ENCODE measurements around the gene PPDPF.
"Not testable (repeated sequence)": the region's sequence is repeated elsewhere in the genome, so short reads cannot be mapped to it uniquely, and the experiment has no call there.

Gene PPDPF

DNA sequence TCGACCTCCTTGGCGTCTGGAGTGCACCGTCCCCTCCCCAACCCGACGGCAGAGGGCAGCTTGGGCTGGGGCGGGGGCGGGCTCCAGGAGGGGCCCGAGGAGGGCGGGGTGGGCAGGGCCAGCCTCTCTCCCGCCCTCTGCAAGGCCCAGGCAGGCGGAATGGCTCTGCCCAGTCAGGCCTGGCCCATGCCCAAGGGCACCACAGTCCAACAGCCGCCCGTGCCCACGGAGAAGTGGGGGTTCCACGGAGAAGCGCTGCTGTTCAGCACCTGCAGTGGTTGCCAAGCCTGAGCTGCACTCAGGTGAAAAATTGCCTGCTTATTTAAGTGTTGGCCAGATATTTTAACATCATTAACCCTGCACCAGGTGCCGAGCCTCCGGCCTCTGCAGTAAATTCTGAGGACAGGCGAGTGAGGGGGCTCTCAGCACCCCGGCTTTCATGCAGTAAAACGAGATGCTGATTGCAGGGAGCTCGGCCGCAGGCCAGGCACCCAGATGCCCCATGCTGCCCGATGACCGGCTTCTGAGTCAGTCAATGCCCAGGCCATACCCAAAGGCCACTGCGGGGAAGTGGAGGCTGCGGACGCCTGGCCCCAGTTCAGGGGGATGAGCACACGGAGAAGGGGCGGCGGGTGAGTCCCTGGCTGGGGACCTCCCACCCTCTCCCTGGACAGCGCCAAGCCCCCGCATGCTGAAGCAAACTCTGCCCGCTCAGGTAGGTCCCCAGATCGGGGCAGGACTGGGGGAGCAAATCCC is 27.3 kb downstream of the PPDPF start, which contains the start of gene SRMS:
SRMS (minus strand) TSS at position 25 of the 756 bp plus-strand sequence. CDS start 286 bp downstream, outside the sequence.
- DNase-seq (ENCODE audit: low read depth in 2 of 2, low spot score in 1 of 2), result no peak

DNA sequence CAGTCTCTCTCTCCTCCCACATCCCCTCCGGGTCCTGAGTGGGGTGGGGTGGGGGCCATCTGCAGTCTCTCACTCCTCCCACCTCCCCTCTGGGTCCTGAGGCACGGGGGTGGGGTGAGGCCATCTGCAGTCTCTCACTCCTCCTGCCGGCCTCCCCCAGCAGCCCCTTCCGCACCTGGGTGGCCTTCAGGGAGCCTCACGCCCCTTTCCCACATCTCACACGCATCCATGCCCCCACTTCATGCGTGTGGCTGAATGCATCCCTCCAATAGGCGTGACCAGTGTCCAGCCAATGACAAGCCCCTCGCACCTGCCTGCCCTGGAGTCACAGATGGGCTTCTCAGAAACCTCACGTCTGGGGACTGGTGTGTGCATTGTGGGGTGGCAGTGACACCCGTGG is 28.0 kb downstream of the PPDPF start:
- DNase-seq (ENCODE audit: low read depth in 2 of 2, low spot score in 1 of 2), result no peak

DNA sequence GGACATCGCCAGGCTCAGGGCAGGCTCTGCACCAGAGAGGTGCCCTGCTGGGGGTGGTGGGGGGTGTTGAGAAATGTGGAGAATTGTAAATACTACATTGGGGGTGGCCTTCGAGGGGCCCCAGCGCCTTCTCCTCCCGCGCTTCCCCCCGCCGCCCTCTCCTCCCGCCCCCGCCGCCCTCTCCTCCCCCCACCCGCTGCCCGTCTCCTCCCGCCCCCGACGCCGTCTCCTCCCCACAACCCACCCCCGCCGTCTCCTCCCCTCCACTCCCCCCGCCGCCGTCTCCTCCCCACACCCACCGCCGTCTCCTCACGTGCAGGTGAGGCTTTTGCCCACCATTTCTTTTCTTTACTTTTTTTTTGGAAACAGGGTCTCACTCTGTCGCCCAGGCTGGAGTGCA is 28.5 kb downstream of the PPDPF start:
- DNase-seq (ENCODE audit: low read depth in 2 of 2, low spot score in 1 of 2), result no peak

DNA sequence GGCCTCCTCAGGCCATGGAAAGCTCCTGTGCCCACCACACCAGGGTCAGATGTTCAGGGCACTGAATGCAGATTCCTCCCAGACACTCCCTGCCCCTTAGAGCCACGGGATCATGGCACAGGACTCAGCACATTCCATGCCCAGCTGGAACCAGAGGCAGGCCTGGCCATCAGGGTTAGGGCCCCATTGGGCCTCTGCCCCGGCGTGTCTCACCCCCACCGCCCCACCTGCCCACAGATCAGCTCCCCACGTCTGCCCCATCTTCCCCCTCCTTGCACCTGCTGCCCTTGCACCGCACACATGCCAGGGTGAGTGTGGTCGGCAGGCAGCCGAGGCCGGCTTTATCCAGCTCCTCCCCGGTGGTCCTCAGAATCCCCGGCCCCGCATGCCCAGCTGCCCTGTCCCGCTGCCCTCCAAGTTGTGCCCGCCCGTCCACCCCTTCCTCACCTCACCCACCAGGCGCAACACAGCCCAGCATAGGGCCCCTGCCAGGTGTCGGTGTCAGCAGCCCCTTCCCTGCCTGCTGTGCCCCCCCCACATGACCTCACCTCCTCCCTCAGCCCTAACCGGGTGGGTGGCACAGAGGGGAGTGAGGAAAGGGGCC is 29.2 kb downstream of the PPDPF start:
- DNase-seq (ENCODE audit: low read depth in 2 of 2, low spot score in 1 of 2), result no peak

DNA sequence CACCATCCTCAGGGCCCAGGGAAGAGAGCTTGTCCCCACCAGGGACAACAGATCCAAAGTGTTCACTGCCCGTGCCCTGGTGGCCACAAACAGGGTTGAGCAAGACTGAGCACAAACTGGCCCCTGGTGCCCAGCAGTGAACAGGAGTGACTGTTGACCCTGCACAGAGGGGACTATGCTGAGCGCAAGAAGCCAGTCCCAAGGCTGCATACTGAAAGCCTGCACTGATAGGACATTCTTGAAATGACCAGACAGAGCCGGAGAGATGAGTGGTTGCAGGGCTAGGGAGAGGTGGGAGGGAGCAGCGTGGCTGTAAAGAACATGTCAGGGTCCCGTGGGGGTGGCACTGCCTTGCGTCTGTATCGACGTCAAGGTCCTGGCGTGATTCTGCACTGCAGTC is 30.5 kb downstream of the PPDPF start:
- DNase-seq (ENCODE audit: low read depth in 2 of 2, low spot score in 1 of 2), result no peak

DNA sequence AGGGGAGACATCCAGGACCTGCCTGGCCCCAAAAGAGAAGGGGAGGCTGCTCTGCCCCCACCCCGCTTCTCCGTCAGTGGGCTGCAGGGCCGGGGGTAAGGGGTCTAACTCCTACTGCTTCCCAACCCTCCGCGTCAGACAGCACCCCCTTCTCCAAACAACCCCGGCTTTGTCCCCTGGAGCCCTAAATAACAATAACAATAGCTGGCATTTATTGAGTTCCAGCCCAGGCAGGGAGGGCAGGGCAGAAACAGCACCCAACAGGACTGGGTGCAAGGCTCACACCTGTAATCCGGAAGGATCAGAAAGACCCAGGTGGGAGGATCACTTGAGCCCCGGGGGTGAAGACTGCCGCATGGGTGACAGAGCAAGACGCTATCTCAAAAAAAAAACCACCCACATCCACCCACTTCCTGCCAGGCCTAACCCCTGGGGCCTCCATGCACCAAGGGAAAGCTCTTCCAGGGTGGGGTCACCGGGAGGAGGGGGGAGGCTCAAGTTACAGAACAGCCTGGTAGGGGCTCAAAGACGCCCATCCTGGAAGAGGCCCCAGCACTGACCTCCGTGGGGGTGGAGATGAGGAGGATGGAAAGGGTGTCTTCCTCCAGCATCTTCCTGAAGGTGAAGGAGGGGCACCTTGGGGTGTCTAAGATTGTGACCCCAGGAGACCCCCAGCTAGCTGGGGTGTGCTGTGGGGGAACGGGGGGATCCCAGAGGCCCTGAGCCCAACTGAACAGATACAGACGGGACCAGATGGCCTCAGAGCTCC is 32.1 kb downstream of the PPDPF start:
- DNase-seq (ENCODE audit: low read depth in 2 of 2, low spot score in 1 of 2), result no peak

DNA sequence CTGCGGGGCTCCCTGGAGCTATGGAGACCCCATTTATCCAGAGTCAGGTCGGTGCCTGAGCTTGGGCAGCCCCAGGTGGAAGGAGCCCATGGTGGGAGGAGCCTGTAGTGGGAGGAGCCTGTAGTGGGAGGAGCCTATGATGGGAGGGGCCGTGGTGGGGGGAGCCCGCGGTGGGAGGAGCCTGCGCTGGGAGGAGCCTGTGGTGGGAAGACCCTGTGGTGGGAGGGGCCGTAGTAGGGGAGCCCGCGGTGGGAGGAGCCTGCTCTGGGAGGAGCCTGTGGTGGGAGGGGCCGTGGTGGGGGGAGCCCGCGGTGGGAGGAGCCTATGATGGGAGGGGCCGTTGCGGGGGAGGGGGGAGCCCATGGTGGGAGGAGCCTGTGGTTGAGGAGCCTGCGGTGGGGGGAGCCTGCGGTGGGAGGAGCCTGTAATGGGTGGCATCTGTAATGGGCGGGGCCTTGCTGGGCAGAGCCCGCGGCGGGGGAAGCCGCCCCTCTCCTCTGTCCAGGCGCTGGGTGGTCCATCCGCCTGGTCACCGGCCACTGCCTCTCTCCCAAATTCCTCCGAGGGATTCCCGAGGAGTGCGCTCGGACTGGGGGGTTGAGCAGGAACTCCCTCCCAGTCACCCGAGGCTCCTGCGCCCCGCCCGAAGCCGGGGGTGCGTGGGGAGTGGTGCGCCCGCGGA is 32.8 kb downstream of the PPDPF start:
- DNase-seq (ENCODE audit: low read depth in 2 of 2, low spot score in 1 of 2), result peak; percentile 63 to 77

DNA sequence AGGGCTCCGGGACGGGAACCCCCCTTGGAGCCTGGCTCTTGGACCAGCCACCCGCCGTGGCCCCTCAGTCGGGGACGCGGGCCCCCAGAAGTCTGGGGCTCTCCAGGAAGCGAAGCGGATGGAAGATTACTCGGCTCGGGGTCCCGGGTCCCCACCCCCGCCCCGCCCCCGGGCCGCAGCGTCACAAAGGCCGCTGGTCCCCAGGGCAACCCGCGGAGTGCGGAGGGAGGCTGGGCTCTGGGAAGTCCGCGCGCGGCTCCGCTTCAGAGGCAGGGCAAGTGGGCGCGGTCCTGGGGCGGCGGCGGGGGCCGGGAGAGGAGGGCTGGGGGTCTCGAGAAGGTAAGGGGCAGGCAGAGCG is 33.3 kb downstream of the PPDPF start, which contains the start of gene FNDC11:
FNDC11 (plus strand) TSS at position 227 of the 358 bp plus-strand sequence. CDS start 1,505 bp downstream, outside the sequence.
- no peak for DNase-seq (ENCODE audit: low read depth in 2 of 2, low spot score in 1 of 2)

DNA sequence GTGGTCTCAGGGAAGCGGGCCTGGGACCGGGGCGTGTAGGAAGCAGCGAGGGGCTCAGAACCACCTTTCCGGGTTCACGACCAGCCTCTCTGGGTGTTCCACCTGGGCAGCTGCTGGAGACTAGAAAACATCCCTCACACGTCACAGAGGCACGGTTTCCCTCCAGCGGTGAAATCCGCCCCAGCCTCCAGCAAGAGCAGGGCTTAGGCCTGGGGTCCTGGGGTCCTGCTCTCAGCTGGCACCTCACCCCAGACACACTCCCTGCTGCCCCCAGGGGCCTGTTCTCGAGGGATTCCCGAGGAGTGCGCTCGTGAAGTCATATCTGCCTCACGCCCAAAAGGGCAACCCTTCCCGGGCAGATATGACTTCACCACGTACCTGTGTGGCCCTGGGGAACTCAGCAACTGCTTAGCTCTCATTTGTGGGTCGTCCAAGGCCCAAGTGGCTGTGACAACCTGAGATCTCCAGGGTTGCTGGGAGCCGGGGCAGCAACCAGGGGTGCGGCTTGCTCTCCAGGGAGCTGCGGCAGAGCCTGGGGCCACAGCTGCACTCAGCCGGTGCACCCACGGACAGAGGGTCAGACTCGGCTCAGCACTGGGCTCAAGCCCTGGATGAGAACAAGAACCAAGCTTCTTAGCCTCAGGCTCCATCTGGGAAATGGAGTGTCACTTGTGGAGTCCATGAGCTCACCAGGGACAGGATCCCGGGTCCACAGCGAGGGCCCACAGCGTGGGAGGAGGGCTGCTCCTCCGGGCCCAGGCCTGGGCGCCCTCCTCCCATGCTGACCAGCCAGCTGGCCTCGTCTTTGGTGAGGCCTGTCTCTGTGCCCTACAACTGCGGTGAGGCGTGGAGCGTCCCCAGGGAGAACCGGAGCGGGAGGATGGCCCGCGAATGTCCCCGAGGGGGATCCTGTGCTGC is 34.1 kb downstream of the PPDPF start:
- DNase-seq (ENCODE audit: low read depth in 2 of 2, low spot score in 1 of 2), result no peak

DNA sequence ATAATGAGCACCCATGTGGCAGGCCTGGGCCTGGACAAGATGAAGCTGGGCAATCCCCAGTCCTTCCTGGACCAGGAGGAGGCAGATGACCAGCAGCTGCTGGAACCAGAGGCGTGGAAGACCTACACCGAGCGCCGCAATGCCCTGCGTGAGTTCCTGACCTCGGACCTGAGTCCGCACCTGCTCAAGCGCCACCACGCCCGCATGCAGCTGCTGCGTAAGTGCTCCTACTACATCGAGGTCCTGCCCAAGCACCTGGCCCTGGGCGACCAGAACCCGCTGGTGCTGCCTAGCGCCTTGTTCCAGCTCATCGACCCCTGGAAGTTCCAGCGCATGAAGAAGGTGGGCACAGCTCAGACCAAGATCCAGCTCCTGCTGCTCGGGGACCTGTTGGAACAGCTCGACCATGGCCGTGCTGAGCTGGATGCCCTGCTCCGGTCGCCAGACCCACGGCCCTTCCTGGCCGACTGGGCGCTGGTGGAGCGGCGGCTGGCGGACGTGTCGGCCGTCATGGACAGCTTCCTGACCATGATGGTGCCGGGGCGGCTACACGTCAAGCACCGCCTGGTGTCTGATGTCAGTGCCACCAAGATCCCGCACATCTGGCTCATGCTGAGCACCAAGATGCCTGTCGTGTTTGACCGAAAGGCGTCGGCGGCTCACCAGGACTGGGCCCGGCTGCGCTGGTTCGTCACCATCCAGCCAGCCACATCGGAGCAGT is 35.3 kb downstream of the PPDPF start:
- DNase-seq (ENCODE audit: low read depth in 2 of 2, low spot score in 1 of 2), result no peak

DNA sequence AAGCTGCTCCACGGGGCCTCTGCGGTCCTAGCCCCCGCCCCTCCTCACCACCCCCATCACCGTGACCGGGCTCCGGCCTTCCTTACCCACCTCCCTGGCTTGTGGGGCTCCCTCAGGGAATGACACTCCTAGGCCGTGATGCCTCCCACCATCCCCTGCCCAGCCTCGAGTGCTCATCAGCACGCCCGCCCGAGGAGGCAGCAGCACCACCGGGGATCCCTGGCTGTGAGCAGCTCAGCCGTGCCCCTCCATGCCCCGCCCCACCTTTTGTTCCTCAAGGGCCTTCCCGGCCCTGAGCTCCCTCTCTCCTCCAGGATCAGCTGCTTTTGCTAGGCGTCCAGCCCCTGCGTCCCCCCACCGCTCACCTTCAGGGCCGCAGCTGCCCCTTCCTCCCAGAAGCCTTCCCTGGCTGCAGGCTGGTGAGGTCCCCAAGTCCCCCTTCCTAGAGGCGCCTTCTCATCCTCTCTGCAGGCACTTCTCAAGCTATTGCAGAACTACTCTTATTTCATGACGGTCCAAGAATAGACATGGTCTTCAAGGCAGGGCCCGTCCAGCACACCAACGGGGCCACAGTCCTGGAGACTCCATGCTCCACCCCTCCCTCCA is 36.4 kb downstream of the PPDPF start:
- DNase-seq (ENCODE audit: low read depth in 2 of 2, low spot score in 1 of 2), result no peak

DNA sequence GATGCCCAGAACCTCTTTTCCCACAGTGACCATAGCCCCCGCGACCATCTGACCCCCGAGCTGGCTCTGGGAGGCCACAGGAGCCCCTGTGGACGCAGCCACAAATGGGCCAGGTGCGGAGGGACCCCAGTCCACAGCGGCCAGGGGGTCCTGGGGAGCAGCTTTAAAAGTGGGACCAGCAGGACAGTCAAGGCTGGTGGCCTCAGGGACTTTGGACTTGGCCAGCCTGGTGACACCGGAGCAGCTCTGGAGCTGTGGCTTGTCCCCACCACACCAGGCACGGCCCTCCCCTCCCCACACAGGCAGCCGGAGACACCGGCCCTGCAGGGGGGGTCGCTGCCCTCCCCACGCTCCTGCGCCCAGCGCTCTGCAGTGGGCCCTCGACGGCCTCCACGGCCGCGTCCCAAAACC is 36.9 kb downstream of the PPDPF start:
- no peak for DNase-seq (ENCODE audit: low read depth in 2 of 2, low spot score in 1 of 2)

DNA sequence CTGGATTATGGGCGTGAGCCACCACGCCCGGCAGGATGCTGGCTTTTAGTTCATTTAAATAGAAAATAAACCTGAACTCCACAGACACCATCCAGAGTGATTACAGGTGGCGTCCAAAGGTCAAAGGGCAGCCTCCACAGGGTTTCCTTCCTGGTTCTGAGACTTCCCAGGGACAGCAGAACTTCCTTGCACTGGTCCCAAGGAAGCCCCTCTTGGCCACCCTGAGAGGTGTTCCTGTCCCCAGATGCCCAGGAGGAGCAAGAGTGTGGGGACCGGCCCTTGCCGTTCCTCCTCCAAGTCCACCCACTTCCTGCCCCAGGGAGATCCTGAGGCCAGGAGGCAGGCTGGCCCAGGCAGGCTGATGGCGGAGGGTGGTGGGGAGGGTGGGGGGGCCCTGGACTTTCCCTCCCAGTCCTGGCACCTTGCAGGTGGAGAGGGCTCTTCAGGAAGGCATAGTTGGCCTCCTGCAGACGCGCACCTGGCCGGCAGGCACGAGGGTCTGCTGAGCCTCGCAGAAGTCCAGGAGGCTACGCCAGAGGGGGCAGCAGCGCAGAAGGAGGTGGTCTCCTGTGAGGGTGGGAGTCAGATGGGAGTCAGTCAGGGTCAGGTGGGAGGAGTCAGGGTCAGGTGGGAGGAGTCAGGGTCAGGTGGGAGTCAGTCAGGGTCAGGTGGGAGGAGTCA is 38.4 kb downstream of the PPDPF start:
- no peak for DNase-seq (ENCODE audit: low read depth in 2 of 2, low spot score in 1 of 2)

DNA sequence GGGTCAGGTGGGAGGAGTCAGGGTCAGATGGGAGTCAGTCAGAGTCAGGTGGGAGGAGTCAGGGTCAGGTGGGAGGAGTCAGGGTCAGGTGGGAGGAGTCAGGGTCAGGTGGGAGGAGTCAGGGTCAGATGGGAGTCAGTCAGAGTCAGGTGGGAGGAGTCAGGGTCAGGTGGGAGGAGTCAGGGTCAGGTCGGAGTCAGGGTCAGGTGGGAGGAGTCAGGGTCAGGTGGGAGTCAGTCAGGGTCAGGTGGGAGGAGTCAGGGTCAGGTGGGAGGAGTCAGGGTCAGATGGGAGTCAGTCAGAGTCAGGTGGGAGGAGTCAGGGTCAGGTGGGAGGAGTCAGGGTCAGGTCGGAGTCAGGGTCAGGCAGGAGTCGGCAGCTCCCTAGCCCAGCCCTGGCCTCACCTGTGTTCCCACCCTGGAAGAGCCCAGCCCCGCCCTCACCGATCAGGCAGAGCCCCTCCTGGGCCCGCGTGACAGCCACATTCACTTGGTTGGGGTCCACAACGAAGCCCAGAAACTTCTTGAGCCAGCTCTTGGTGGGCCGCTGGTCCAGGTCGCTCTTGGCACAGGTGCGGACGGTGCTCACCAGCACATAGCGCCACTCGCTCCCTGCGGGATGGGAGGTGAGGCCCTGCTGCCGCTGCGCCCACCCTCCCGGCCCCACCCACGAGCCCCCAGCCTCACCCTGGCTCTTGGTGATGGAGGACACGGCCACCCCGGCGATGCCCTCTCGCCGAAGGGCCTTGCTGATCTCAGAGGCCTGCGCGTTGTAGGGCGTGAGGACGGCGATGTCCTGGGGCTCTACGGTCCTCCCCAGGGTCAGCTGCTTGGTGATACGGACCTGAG is 39.1 kb downstream of the PPDPF start:
- DNase-seq (ENCODE audit: low read depth in 2 of 2, low spot score in 1 of 2), result not testable (repeated sequence)

DNA sequence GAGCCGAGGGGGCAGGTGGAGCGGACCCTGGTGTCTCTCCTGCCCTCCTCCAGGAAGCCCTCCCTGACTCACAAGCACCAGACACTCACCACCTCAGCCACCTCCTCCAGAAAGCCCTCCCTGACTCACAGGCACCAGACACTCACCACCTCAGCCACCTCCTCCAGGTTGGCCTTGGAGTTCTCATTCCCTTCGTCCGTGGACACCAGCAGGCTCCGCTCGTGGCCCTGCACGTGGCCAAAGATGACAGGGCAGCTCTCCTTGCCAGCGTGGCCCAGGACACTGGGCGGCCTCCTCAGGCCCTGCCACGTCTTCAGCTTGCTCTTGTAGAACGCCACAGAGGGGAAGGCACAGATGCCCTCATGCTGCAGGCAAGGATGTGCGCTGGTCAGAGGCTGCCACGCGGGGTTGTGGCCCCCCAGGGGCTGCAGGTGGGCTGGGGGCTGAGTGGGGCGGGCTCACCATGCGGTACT is 39.8 kb downstream of the PPDPF start:
- DNase-seq (ENCODE audit: low read depth in 2 of 2, low spot score in 1 of 2), result no peak

DNA sequence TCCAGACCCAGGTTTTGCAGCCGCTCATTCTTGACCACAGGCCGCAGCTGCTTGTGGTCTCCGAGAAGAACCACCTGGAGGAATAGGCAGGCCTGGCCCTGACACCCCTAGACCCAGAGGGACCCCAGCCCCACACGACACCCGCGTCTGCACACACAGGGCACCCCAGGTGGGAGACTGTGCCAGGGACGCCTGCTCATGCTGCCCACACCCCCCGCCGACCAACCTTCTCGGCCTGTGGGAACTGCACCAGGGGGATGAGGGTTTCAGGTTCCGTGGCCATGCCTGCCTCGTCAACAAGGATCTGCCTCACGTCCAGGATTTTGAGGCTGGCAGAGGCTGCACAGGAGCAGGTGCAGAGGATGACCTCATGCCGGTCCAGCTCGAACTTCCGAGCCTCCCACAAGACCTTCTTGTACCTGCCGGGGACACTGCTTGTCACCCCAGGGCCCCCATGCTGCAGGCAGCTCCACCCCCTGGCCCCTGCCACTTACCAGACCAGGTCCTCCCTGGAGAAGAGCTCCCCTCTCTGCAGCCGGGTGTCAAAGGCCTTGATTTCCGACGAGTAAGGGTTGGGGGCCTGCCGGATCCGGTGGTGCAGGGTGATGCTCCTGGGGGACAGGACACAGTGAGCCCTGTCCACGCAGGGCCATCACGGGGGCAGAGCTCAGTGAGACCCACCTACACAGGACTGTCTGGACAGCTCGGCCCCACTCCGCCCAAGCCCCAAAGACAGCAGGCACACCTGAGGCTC is 40.5 kb downstream of the PPDPF start:
- no peak for DNase-seq (ENCODE audit: low read depth in 2 of 2, low spot score in 1 of 2)

Data from stimulated activated CD8-positive, alpha-beta memory T cell treated with anti-CD3 and anti-CD28 coated beads, Interleukin-4, amount 100 ng/mL, for 4 hours (primary cell).